SH-SY5Y (cell line): Measurements from ENCODE around the gene STT3B.

Experiments
- GATA2 ChIP-seq: IDR thresholded peaks from 2 replicates; pipeline ENCODE4 v1.6.1; 2011; ENCODE audit warnings: mild to moderate bottlenecking, low read depth, low read length
- GATA3 ChIP-seq: IDR thresholded peaks from 2 replicates; pipeline ENCODE4 v1.6.1; 2011; ENCODE audit warnings: low read depth, mild to moderate bottlenecking, low read length, moderate library complexity

The STT3B gene

GRCh38 chr3:31621314-31621713 is 88.6 kb downstream of the STT3B start:
- no peak for TF ChIP-seq GATA3
- TF ChIP-seq GATA2: no peak

- TF ChIP-seq GATA2: no peak
- TF ChIP-seq GATA3: no peak
Measured at GRCh38 chr3:31622636-31623288, 90.0 kb downstream of the STT3B start.

GRCh38 chr3:31624083-31624709 is 91.5 kb downstream of the STT3B start:
- TF ChIP-seq GATA2 (no peak), GATA3 (no peak)

- TF ChIP-seq GATA3 (no peak), GATA2 (no peak)
Measured at GRCh38 chr3:31625358-31625757, 92.6 kb downstream of the STT3B start.

GRCh38 chr3:31629054-31629453 is 96.3 kb downstream of the STT3B start:
- TF ChIP-seq GATA2 (no peak), GATA3 (no peak)

- TF ChIP-seq GATA2 (no peak), GATA3 (no peak)
Measured at GRCh38 chr3:31634476-31634875, 101.8 kb downstream of the STT3B start.

- TF ChIP-seq GATA2 (no peak), GATA3 (no peak)
Measured at GRCh38 chr3:31635545-31635944, 102.8 kb downstream of the STT3B start.

- TF ChIP-seq GATA2: no peak
- TF ChIP-seq GATA3: no peak
Measured at GRCh38 chr3:31636049-31636448, 103.3 kb downstream of the STT3B start.

GRCh38 chr3:31636694-31637442 is 104.1 kb downstream of the STT3B start:
- TF ChIP-seq GATA3: no peak
- TF ChIP-seq GATA2: no peak

- TF ChIP-seq GATA3 (no peak), GATA2 (no peak)
Measured at GRCh38 chr3:31639828-31640227, 107.1 kb downstream of the STT3B start.

GRCh38 chr3:31645256-31645655 is 112.5 kb downstream of the STT3B start:
- TF ChIP-seq GATA2 (no peak), GATA3 (no peak)

- TF ChIP-seq GATA2 (no peak), GATA3 (no peak)
Measured at GRCh38 chr3:31648286-31648968, 115.7 kb downstream of the STT3B start.

GRCh38 chr3:31652296-31652695 is 119.6 kb downstream of the STT3B start:
- no peak for TF ChIP-seq GATA3
- TF ChIP-seq GATA2: no peak

GRCh38 chr3:31653464-31653863 is 120.7 kb downstream of the STT3B start:
- no peak for TF ChIP-seq GATA2
- TF ChIP-seq GATA3: no peak

- TF ChIP-seq GATA2 (no peak), GATA3 (no peak)
Measured at GRCh38 chr3:31654998-31655397, 122.3 kb downstream of the STT3B start.
